ENCODE data around the gene FZR1. TPM values are rescaled to one million over a fixed set of nuclear protein-coding genes. Genes with fewer than 3 reads are reported as not detected.

Gene FZR1
- total and polyA plus RNA-seq, 8 donors, result 15.1 to 34.2 (median 20.4) TPM

DNA sequence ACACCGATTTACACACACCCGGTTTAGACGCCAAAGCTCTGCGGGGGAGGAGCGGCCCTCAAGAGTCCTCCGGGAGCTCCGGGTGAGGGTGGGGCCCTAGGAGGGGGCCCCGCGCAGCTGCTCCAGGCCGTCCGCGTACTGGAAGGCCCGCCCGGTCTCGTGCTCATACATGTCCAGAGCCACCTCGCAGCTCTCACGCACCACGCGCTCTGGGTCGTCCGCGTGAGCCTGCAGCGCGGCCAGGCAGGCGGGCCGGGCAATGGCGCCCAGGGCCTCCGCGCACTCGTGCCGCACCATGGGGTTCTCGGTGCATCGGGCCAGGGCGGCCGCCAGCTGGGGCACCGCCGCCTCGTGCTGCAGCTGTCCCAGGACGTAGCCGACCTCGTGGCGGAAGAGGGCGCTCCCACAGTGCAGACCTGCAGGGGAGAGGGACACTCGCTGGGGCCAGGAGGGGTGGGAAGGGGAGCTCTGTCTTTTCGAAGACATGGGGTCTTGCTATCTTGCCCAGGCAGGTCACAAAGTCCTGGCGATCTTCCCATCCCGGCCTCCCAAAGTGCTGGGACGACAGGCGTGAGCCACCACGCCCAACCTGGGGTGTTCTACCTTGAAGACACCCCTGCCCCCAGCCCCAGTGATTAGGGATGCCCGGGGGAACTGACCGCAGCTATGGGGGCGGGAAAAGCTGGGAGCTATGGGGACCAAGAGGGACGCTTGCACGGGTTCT is 14.6 kb upstream of the FZR1 start:
- Histone ChIP-seq H3K9me3 (no peaks in the 10 kb centered on the region), H3K27me3 (no peaks in the 10 kb centered on the region), H3K27ac (no peak overlapping the region), H3K36me3 (peaks cover 0 to 22% (median 0%) of the 10 kb centered on the region in 3 donors), H3K4me3 (no peak overlapping the region), H3K4me1 (no peaks in the 10 kb centered on the region)
- DNase-seq, result peak in 1 of 6 donors; percentile 35
- no peak for ATAC-seq
- intact Hi-C loops (cut with DNase I), result no loop called here
- WGBS, 2 donors, result 96% methylated on average over 55 of the region's 55 CpGs
- FAIRE-seq, result no peak
- TF ChIP-seq CTCF (IDR thresholded peaks at IDR 0.05), result no peak

GRCh38 chr19:3492131-3492839 is 13.8 kb upstream of the FZR1 start:
- Histone ChIP-seq H3K27me3 (no peaks in the 10 kb centered on the region), H3K4me1 (no peaks in the 10 kb centered on the region), H3K4me3 (no peak overlapping the region), H3K27ac (no peak overlapping the region), H3K36me3 (peaks cover 0 to 22% (median 0%) of the 10 kb centered on the region in 3 donors), H3K9me3 (no peaks in the 10 kb centered on the region)
- no peak for ATAC-seq
- no peak for FAIRE-seq
- no peak for TF ChIP-seq CTCF (IDR thresholded peaks at IDR 0.05)
- no peak for DNase-seq
- intact Hi-C loops (cut with DNase I), result no loop called here
- WGBS, 2 donors, result 95% methylated on average over 43 to 45 of the region's 45 CpGs

DNA sequence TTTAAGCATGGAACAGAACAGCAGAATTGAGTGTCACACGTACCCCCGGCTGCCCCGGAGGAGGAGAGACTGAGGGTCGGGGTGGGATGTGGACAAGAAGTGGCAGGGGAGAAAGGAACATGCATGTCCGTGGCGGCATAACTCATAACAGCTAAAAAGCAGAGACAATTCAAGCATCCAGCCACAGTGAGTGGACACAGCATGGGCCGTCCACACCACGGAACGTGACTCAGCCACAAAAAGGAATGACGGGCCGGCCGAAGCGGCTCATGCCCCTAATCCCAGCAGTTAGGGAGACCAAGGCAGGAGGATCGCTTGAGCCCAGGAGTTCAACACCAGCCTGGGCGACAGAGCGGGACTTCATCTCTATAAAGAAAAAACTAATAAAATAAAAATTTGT is 13.2 kb upstream of the FZR1 start:
- FAIRE-seq (no peak), ATAC-seq (no peak), DNase-seq (no peak)
- no peak for TF ChIP-seq CTCF (IDR thresholded peaks at IDR 0.05)
- no peaks in the 10 kb centered on the region for H3K27me3 ChIP-seq
- 91 to 92% methylated on average over 16 of the region's 16 CpGs for WGBS, 2 donors
- H3K9me3 ChIP-seq, result no peaks in the 10 kb centered on the region
- H3K4me3 ChIP-seq, result no peak overlapping the region
- no peaks in the 10 kb centered on the region for H3K4me1 ChIP-seq
- H3K27ac ChIP-seq, result no peak overlapping the region
- H3K36me3 ChIP-seq, result peaks cover 0 to 22% (median 0%) of the 10 kb centered on the region in 3 donors
- intact Hi-C loops (cut with DNase I), result no loop called here

GRCh38 chr19:3493651-3494050 is 12.5 kb upstream of the FZR1 start:
- no peak for TF ChIP-seq CTCF (IDR thresholded peaks at IDR 0.05)
- no peak for ATAC-seq
- Histone ChIP-seq H3K36me3 (peaks cover 0 to 22% (median 0%) of the 10 kb centered on the region in 3 donors), H3K4me1 (no peaks in the 10 kb centered on the region), H3K9me3 (no peaks in the 10 kb centered on the region), H3K27me3 (no peaks in the 10 kb centered on the region), H3K27ac (no peak overlapping the region), H3K4me3 (no peak overlapping the region)
- no peak for FAIRE-seq
- intact Hi-C loops (cut with DNase I), result no loop called here
- no peak for DNase-seq
- 93 to 97% methylated on average over 13 to 14 of the region's 14 CpGs for WGBS, 2 donors

DNA sequence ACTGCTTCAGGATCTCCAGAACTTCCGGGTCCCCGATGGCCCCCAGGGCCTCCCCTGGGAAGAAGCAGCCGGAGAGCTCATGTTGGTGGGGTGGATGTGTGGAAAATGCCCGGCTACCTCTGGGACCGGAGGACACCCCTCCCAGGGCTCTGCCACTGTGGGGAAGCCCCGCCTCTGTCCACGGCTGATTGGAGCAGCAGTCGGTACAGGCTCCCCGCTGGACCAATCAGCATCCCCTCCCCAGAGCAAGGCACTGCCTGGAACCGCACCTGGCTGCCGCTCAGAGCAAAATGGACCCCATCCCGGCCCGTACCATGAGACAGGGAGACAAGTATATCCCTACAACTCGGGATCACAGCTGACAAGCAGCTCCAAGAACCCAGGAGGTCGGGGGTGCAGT is 12.1 kb upstream of the FZR1 start:
- WGBS, 2 donors, result 90 to 91% methylated on average over 14 to 15 of the region's 15 CpGs
- FAIRE-seq, result no peak

More for the DNA sequence above, 12.1 kb upstream of the FZR1 start:
- peak in 2 of 4 donors; percentile 38 to 56 for ATAC-seq
- Histone ChIP-seq H3K4me3 (no peak overlapping the region), H3K9me3 (no peaks in the 10 kb centered on the region), H3K27ac (no peak overlapping the region), H3K36me3 (peaks cover 0 to 22% (median 0%) of the 10 kb centered on the region in 3 donors), H3K27me3 (no peaks in the 10 kb centered on the region), H3K4me1 (peaks cover 0 to 3% (median 0%) of the 10 kb centered on the region in 3 donors)
- TF ChIP-seq CTCF (IDR thresholded peaks at IDR 0.05), result no peak
- DNase-seq, result no peak
- intact Hi-C loops (cut with DNase I), result no loop called here

Data from pancreas (tissue), 10 donors.